Stimulated activated CD8-positive, alpha-beta memory T cell treated with anti-CD3 and anti-CD28 coated beads, Interleukin-2, amount 100 ng/mL, for 1 hour (primary cell): ENCODE measurements around the gene FMNL1.
"Not testable (repeated sequence)": the region's sequence is repeated elsewhere in the genome, so short reads cannot be mapped to it uniquely, and the experiment has no call there.

Experiments
- DNase-seq, 2 donors: peaks; one replicate each; pipeline ENCODE4 v3.0.0-alpha.2; 2020; ENCODE audit warnings: low read depth in 2 of 2

The FMNL1 gene

GRCh38 chr17:45221081-45222013, at the start of gene FMNL1:
Gene FMNL1 (plus strand): TSS chr17:45221885. CDS start chr17:45222125, 240 bp downstream.
- no peak for DNase-seq

GRCh38 chr17:45172232-45172540, 49.5 kb upstream of the FMNL1 start:
- no peak for DNase-seq

- DNase-seq, result peak in 1 of 2 donors; percentile 28
These were observed 49.0 kb upstream of the FMNL1 start for GRCh38 chr17:45172541-45173286.

GRCh38 chr17:45175759-45176115, 45.9 kb upstream of the FMNL1 start:
- no peak for DNase-seq

GRCh38 chr17:45177563-45177962, 44.1 kb upstream of the FMNL1 start:
- DNase-seq, result no peak

GRCh38 chr17:45184144-45184543, 37.5 kb upstream of the FMNL1 start:
- no peak for DNase-seq

- no peak for DNase-seq
These were observed 34.8 kb upstream of the FMNL1 start for GRCh38 chr17:45186801-45187354.

GRCh38 chr17:45189009-45189408, 32.7 kb upstream of the FMNL1 start:
- no peak for DNase-seq

- no peak for DNase-seq
These were observed 31.0 kb upstream of the FMNL1 start for GRCh38 chr17:45190503-45191255.

- DNase-seq, result no peak
These were observed 26.3 kb upstream of the FMNL1 start for GRCh38 chr17:45195424-45195823.

GRCh38 chr17:45197108-45197507, 24.6 kb upstream of the FMNL1 start:
- DNase-seq, result no peak

GRCh38 chr17:45197555-45198334, 23.9 kb upstream of the FMNL1 start:
- DNase-seq, result peak; percentile 66 to 75

- no peak for DNase-seq
These were observed 21.0 kb upstream of the FMNL1 start for GRCh38 chr17:45200701-45201100.

GRCh38 chr17:45201457-45201856, 20.2 kb upstream of the FMNL1 start:
- no peak for DNase-seq

- not testable (repeated sequence) for DNase-seq
These were observed 19.8 kb upstream of the FMNL1 start for GRCh38 chr17:45201880-45202279.

GRCh38 chr17:45218895-45219661, 2.6 kb upstream of the FMNL1 start:
- DNase-seq, result peak; percentile 77 to 81

GRCh38 chr17:45220079-45220478, 1.6 kb upstream of the FMNL1 start:
- DNase-seq, result no peak

- DNase-seq, result no peak
These were observed 266 bp downstream of the FMNL1 start for GRCh38 chr17:45222014-45222288.

- DNase-seq, result no peak
These were observed 757 bp downstream of the FMNL1 start for GRCh38 chr17:45222289-45222995.

GRCh38 chr17:45222996-45223538, 1.4 kb downstream of the FMNL1 start:
- DNase-seq, result no peak
